ENCODE results near the gene NRCAM.

- no peak for TF ChIP-seq POLR2A (IDR thresholded peaks at IDR 0.05; ENCODE audit: low read depth, low read length)
- no peak for TF ChIP-seq TAF1 (IDR thresholded peaks at IDR 0.05; ENCODE audit: low read depth, low read length)
- no peak for TF ChIP-seq POLR2AphosphoS5 (IDR thresholded peaks at IDR 0.05; ENCODE audit: low read depth, low read length)
- TF ChIP-seq SPI1 (IDR thresholded peaks at IDR 0.05; ENCODE audit: low read depth, low read length): no peak
These were observed 124.3 kb downstream of the NRCAM start for GRCh38 chr7:108331971-108332370.

Data from GM12891 (cell line).